ENCODE results near the gene CSMD2. TPM values are rescaled to one million over a fixed set of nuclear protein-coding genes. Genes with fewer than 3 reads are reported as not detected.

The CSMD2 gene
- total and polyA plus RNA-seq, 2 of the 8 experiments (the other 6 are each of a cell fraction or from before 2014, with no cell fraction given): 7.0 to 14.7 TPM

DNA sequence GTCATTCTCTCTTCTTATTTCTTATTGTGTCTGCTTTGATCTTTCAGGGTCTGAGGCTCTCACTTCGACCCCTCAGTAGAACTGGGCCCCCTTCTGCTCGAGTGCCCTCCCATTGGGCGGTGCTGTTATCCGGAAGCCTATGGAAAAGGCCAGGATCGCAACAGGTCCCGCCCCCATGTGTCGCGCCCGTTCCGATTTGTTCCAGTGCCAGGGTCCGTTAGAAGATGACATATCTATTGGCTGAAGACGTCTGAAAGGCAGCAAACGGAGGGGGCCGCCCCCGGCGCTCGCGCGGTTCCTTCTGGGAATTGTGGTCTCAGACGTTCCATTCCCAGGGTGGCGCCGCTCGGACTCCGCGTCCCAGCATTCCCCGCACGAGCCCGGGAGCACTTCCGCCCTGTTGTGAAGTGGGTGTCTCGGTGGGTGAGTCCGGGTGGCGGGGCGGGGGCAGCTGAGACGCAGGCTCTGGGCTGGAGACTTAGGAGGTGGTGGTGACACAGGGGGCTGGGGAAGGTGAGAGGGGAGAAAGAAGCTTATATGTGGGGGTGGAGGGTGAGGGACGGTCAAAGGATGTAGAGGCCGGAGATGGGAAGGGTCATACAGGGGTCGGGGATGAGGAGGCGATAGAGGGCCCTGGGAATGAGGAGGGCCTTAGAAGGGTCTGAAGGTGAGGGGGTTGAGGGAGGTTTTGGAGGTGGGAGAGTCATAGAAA, 692.6 kb downstream of the CSMD2 start, which contains the start of gene ZSCAN20 (continued):
- no peak for TF ChIP-seq RFX5 (IDR thresholded peaks at IDR 0.05; ENCODE audit: borderline replicate concordance, low read depth, low read length)
- TF ChIP-seq PHF8 (conservative IDR thresholded peaks at IDR 0.05; ENCODE audit: low read depth, low read length): peak; percentile 50
- TF ChIP-seq RXRA (IDR thresholded peaks at IDR 0.05; ENCODE audit: insufficient read depth, low read depth, low read length): no peak
- TF ChIP-seq CTBP2 (IDR thresholded peaks at IDR 0.05; ENCODE audit: borderline replicate concordance, insufficient read depth, insufficient read length, low read length): no peak
- peak; percentile 76; the same call in 1 of the 2 replicates for TF ChIP-seq GABPA (IDR thresholded peaks at IDR 0.05; ENCODE audit: borderline replicate concordance, insufficient read depth, low read length)
- peak; percentile 37 for TF ChIP-seq TAF7 (optimal IDR thresholded peaks at IDR 0.05; ENCODE audit: borderline replicate concordance, low read depth, low read length)
- TF ChIP-seq JUN (IDR thresholded peaks at IDR 0.05; ENCODE audit: low read depth, low read length): no peak
- TF ChIP-seq RBBP5 (IDR thresholded peaks at IDR 0.05; ENCODE audit: borderline replicate concordance, low read depth, low read length): no peak
- 0 out of 2 replicates have a peak, but pooled peaks have one; percentile 26 for TF ChIP-seq MAX (IDR thresholded peaks at IDR 0.05)
- no peak for TF ChIP-seq ASH2L (IDR thresholded peaks at IDR 0.05; ENCODE audit: low read length)
- peak; percentile 83 for TF ChIP-seq SP4 (IDR thresholded peaks at IDR 0.05; ENCODE audit: low read length)
- TF ChIP-seq, protein P1, sequence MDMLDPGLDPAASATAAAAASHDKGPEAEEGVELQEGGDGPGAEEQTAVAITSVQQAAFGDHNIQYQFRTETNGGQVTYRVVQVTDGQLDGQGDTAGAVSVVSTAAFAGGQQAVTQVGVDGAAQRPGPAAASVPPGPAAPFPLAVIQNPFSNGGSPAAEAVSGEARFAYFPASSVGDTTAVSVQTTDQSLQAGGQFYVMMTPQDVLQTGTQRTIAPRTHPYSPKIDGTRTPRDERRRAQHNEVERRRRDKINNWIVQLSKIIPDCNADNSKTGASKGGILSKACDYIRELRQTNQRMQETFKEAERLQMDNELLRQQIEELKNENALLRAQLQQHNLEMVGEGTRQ (IDR thresholded peaks at IDR 0.05; ENCODE audit: low read length): no peak
- TF ChIP-seq, protein P2, sequence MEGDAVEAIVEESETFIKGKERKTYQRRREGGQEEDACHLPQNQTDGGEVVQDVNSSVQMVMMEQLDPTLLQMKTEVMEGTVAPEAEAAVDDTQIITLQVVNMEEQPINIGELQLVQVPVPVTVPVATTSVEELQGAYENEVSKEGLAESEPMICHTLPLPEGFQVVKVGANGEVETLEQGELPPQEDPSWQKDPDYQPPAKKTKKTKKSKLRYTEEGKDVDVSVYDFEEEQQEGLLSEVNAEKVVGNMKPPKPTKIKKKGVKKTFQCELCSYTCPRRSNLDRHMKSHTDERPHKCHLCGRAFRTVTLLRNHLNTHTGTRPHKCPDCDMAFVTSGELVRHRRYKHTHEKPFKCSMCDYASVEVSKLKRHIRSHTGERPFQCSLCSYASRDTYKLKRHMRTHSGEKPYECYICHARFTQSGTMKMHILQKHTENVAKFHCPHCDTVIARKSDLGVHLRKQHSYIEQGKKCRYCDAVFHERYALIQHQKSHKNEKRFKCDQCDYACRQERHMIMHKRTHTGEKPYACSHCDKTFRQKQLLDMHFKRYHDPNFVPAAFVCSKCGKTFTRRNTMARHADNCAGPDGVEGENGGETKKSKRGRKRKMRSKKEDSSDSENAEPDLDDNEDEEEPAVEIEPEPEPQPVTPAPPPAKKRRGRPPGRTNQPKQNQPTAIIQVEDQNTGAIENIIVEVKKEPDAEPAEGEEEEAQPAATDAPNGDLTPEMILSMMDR (IDR thresholded peaks at IDR 0.05; ENCODE audit: control extremely low read depth in 1 of 3, insufficient read depth in 1 of 3, low read depth in 1 of 3, low read length in 3 of 3): 0 out of 4 replicates have a peak, but pooled peaks of 1 of the 3 experiments have one; percentile 2
- TF ChIP-seq KDM1A (IDR thresholded peaks at IDR 0.05; ENCODE audit: borderline replicate concordance, low read length): no peak
- no peak for TF ChIP-seq CBX5 (IDR thresholded peaks at IDR 0.05; ENCODE audit: low read depth, low read length)
- no peak for TF ChIP-seq SAP30 (IDR thresholded peaks at IDR 0.05; ENCODE audit: insufficient read depth, insufficient replicate concordance, low read length)
- TF ChIP-seq SIRT6 (IDR thresholded peaks at IDR 0.05; ENCODE audit: low read length): no peak
- TF ChIP-seq MAFK (IDR thresholded peaks at IDR 0.05; ENCODE audit: low read depth, low read length): no peak
- no peak for TF ChIP-seq EP300 (IDR thresholded peaks at IDR 0.05; ENCODE audit: borderline replicate concordance in 1 of 2, low read depth in 2 of 2, low read length in 2 of 2)
